ENCODE measurements around the gene S100A14. TPM values are rescaled to one million over a fixed set of nuclear protein-coding genes. Genes with fewer than 3 reads are reported as not detected.
A peak's percentile ranks its signal among the peaks of the same experiment; 100 is the strongest.

S100A14 gene
- total RNA-seq, 6 donors from 2014 or later, result 76.5 to 239 (median 133) TPM

- WGBS, 2 donors, result 96 to 97% methylated on average over 11 of the region's 11 CpGs
- TF ChIP-seq CTCF (IDR thresholded peaks at IDR 0.05) (no peak), POLR2A (IDR thresholded peaks at IDR 0.05) (no peak), POLR2AphosphoS5 (IDR thresholded peaks at IDR 0.05) (no peak), EP300 (IDR thresholded peaks at IDR 0.05) (no peak)
- peaks cover 34 to 44% (median 39%) of the 10 kb centered on the region in 4 donors for H3K4me1 ChIP-seq
- no peak overlapping the region for H3K4me3 ChIP-seq
- H3K27me3 ChIP-seq, result no peaks in the 10 kb centered on the region
- no peaks in the 10 kb centered on the region for H3K9me3 ChIP-seq
- DNase-seq (no peak), ATAC-seq (ENCODE audit: low FRiP score in 2 of 2) (no peak)
- H3K36me3 ChIP-seq, result peaks cover 0 to 25% (median 11%) of the 10 kb centered on the region in 4 donors
- no peak overlapping the region for H3K27ac ChIP-seq
Measured at GRCh38 chr1:153606194-153606593, 9.9 kb downstream of the S100A14 start.

- H3K4me3 ChIP-seq, result no peak overlapping the region
- ATAC-seq (ENCODE audit: low FRiP score in 2 of 2) (no peak), DNase-seq (no peak)
- 90 to 95% methylated on average over 6 of the region's 6 CpGs for WGBS, 2 donors
- H3K27me3 ChIP-seq, result no peaks in the 10 kb centered on the region
- H3K9me3 ChIP-seq, result no peaks in the 10 kb centered on the region
- TF ChIP-seq POLR2AphosphoS5 (IDR thresholded peaks at IDR 0.05), result no peak
- TF ChIP-seq POLR2A (IDR thresholded peaks at IDR 0.05), result no peak
- no peak for TF ChIP-seq CTCF (IDR thresholded peaks at IDR 0.05)
- no peak for TF ChIP-seq EP300 (IDR thresholded peaks at IDR 0.05)
- no peak overlapping the region for H3K27ac ChIP-seq
- peaks cover 6 to 17% (median 12%) of the 10 kb centered on the region in 4 donors for H3K4me1 ChIP-seq
- H3K36me3 ChIP-seq, result peaks cover 0 to 22% (median 11%) of the 10 kb centered on the region in 4 donors
Measured at GRCh38 chr1:153602749-153603148, 13.4 kb downstream of the S100A14 start.

GRCh38 chr1:153599847-153600246 lies 16.3 kb downstream of the S100A14 start:
- no peak overlapping the region for H3K27ac ChIP-seq
- ATAC-seq (ENCODE audit: low FRiP score in 2 of 2), result no peak
- no peak overlapping the region for H3K4me3 ChIP-seq
- H3K4me1 ChIP-seq, result peaks cover 0 to 8% (median 3%) of the 10 kb centered on the region in 4 donors
- no peaks in the 10 kb centered on the region for H3K9me3 ChIP-seq
- WGBS, 2 donors, result 86 to 88% methylated on average over 7 of the region's 7 CpGs
- no peaks in the 10 kb centered on the region for H3K36me3 ChIP-seq
- no peaks in the 10 kb centered on the region for H3K27me3 ChIP-seq
- TF ChIP-seq EP300 (IDR thresholded peaks at IDR 0.05) (no peak), CTCF (IDR thresholded peaks at IDR 0.05) (no peak), POLR2AphosphoS5 (IDR thresholded peaks at IDR 0.05) (no peak), POLR2A (IDR thresholded peaks at IDR 0.05) (no peak)
- no peak for DNase-seq

- Histone ChIP-seq H3K4me3 (no peak overlapping the region), H3K27ac (peak overlapping the region in 1 of 4 donors; percentile 3), H3K4me1 (peaks cover 0 to 6% (median 3%) of the 10 kb centered on the region in 4 donors), H3K36me3 (no peaks in the 10 kb centered on the region), H3K27me3 (no peaks in the 10 kb centered on the region), H3K9me3 (no peaks in the 10 kb centered on the region)
- WGBS, 2 donors, result 72 to 78% methylated on average over 6 to 7 of the region's 7 CpGs
- DNase-seq (no peak), ATAC-seq (ENCODE audit: low FRiP score in 2 of 2) (peak in 1 of 2 donors; percentile 80)
- no peak for TF ChIP-seq POLR2AphosphoS5 (IDR thresholded peaks at IDR 0.05)
- TF ChIP-seq POLR2A (IDR thresholded peaks at IDR 0.05), result no peak
- TF ChIP-seq EP300 (IDR thresholded peaks at IDR 0.05), result no peak
- no peak for TF ChIP-seq CTCF (IDR thresholded peaks at IDR 0.05)
Measured at GRCh38 chr1:153598309-153599172, 17.6 kb downstream of the S100A14 start.

Data from upper lobe of left lung (tissue), 6 donors.